DND-41 (cell line): ENCODE measurements around the gene TRMT112.

Source experiments
- EZH2 ChIP-seq: IDR thresholded peaks from 3 replicates; pipeline ENCODE4 v1.6.1; 2012; ENCODE audit warnings: borderline replicate concordance, low read depth, mild to moderate bottlenecking, moderate library complexity, low read length, inconsistent platforms; ENCODE audit not compliant: severe bottlenecking
- TF ChIP-seq, protein P1 (sequence below): IDR thresholded peaks from 2 replicates; pipeline ENCODE4 v1.5.1; 2012; ENCODE audit warnings: borderline replicate concordance, low read length, moderate library complexity, mild to moderate bottlenecking; ENCODE audit not compliant: poor library complexity, severe bottlenecking; ENCODE audit errors: extremely low read depth

DNA sequence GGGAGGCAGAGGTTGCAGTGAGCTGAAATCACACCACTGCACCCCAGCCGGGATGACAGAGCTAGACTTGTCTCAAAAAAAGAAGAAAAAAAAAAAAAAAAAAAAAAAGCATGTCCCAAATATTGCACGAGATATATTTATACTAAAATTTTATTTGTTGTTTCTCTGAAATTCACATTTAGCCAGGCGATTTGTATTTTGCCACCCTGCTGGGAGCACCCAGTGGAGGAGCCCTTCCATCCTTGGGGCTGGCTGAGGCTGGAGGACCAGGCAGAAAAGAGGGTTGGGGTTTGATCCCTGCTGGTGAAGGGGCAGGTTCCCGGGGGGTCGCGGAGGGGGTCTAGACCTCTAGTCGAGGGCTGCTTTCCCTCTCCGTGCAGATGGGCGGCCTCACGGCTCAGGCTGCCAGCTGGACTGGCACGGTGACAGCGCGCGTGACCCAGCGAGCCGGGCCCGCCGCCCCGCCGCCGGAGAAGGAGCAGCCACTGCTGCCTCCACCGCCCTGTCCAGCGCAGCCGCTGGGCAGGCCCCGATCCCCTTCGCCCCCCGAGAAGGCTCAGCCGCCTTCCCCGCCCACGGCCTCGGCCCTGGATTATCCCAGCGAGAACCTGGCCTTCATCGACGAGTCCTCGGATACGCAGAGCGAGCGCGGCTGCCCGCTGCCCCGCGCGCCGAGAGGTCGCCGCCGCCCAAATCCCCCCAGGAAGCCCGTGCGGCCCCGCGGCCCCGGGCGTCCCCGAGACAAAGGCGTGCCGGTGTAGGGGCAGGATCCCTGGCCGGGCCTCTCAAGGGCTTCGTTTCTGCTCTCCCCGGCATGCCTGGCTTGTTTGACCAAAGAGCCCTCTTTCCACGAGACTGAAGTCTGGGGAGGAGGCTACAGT lies 18.2 kb downstream of the TRMT112 start:
- TF ChIP-seq, protein P1, sequence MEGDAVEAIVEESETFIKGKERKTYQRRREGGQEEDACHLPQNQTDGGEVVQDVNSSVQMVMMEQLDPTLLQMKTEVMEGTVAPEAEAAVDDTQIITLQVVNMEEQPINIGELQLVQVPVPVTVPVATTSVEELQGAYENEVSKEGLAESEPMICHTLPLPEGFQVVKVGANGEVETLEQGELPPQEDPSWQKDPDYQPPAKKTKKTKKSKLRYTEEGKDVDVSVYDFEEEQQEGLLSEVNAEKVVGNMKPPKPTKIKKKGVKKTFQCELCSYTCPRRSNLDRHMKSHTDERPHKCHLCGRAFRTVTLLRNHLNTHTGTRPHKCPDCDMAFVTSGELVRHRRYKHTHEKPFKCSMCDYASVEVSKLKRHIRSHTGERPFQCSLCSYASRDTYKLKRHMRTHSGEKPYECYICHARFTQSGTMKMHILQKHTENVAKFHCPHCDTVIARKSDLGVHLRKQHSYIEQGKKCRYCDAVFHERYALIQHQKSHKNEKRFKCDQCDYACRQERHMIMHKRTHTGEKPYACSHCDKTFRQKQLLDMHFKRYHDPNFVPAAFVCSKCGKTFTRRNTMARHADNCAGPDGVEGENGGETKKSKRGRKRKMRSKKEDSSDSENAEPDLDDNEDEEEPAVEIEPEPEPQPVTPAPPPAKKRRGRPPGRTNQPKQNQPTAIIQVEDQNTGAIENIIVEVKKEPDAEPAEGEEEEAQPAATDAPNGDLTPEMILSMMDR, result no peak
- no peak for TF ChIP-seq EZH2
